Measurements from ENCODE around the gene RFTN1.
A peak's percentile ranks its signal among the peaks of the same experiment; 100 is the strongest.

The RFTN1 gene

GRCh38 chr3:16513141-16514020 lies at the start of gene RFTN1:
TSS of gene RFTN1 (minus strand) at chr3:16513699. CDS start at chr3:16493869, 19,830 bp downstream.
- Histone ChIP-seq H3K4me1 (ENCODE audit: control insufficient read depth, insufficient read depth, low read length) (no peaks in the 10 kb centered on the region), H3K9ac (ENCODE audit: low read length) (peak within 1 kb of the TSS; percentile 42), H3K27me3 (ENCODE audit: control insufficient read depth, insufficient read depth, low read length) (no peaks in the 10 kb centered on the region)

DNA sequence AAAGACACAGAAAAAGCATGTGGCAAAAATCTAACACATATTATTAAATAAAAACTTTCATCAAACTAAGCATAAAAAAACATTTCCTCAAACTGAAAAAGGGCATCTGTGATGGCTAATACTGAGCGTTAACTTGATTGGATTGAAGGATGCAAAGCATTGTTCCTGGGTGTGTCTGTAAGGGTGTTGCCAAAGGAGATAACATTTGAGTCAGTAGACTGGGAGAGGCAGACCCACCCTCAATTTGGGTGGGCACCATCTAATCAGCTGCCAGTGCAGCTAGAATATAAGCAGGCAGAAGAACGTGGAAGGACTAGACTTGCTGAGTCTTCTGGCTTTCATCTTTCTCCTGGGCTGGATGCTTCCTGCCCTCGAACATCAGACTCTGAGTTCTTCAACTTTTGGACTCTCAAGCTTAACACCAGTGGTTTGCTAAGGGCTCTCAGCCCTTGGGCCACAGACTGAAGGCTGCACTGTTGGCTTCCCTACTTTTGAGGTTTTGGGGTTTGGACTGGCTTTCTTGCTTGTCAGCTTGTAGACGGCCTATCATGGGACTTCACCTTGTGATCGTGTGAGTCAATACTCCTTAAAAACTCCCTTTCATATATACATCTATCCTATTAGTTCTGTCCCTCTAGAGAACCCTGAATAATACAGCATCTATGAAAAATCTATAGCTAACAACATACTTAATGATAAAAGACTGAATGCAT lies 46.3 kb upstream of the RFTN1 start:
- Histone ChIP-seq H3K27me3 (ENCODE audit: control insufficient read depth, insufficient read depth, low read length) (no peaks in the 10 kb centered on the region), H3K36me3 (ENCODE audit: control insufficient read depth, insufficient read depth, low read length) (no peaks in the 10 kb centered on the region), H3K4me1 (ENCODE audit: control insufficient read depth, insufficient read depth, low read length) (no peaks in the 10 kb centered on the region), H3K4me3 (ENCODE audit: low read length) (no peak overlapping the region), H3K27ac (ENCODE audit: low read depth, low read length) (no peak overlapping the region), H3K9ac (ENCODE audit: low read length) (no peak overlapping the region)

More at GRCh38 chr3:16513141-16514020, at the start of gene RFTN1:
- H3K4me3 ChIP-seq (ENCODE audit: low read length) = peak within 1 kb of the TSS; percentile 82
- no peaks in the 10 kb centered on the region for H3K36me3 ChIP-seq (ENCODE audit: control insufficient read depth, insufficient read depth, low read length)
- H3K27ac ChIP-seq (ENCODE audit: low read depth, low read length) = peak within 1 kb of the TSS; percentile 32

GRCh38 chr3:16554126-16554525 lies 40.6 kb upstream of the RFTN1 start:
- Histone ChIP-seq H3K27ac (ENCODE audit: low read depth, low read length) (no peak overlapping the region), H3K27me3 (ENCODE audit: control insufficient read depth, insufficient read depth, low read length) (peaks cover 2% of the 10 kb centered on the region), H3K9ac (ENCODE audit: low read length) (no peak overlapping the region), H3K4me1 (ENCODE audit: control insufficient read depth, insufficient read depth, low read length) (peaks cover 2% of the 10 kb centered on the region), H3K36me3 (ENCODE audit: control insufficient read depth, insufficient read depth, low read length) (no peaks in the 10 kb centered on the region), H3K4me3 (ENCODE audit: low read length) (no peak overlapping the region)

DNA sequence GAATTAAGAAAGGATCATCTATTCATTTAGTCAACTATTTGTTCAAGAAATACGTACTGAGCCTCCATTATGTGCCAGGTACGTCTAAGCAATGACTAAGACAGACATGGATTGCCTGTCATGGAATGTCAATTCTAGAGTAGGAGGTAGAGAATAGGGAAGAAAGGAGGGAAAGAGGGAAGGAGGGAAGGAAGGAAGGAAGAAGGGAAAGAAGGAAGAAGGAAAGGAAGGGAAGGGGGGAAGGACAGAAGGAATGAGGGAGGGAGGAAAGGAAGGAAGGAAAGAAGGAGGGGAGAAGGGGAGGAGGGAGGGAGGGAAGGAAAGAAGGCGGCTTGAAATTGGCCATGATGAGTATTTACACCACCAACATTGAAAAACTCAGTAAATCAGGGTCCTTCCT lies 39.3 kb upstream of the RFTN1 start:
- Histone ChIP-seq H3K36me3 (ENCODE audit: control insufficient read depth, insufficient read depth, low read length) (no peaks in the 10 kb centered on the region), H3K27ac (ENCODE audit: low read depth, low read length) (no peak overlapping the region), H3K4me3 (ENCODE audit: low read length) (no peak overlapping the region), H3K27me3 (ENCODE audit: control insufficient read depth, insufficient read depth, low read length) (peaks cover 2% of the 10 kb centered on the region), H3K9ac (ENCODE audit: low read length) (no peak overlapping the region), H3K4me1 (ENCODE audit: control insufficient read depth, insufficient read depth, low read length) (peaks cover 2% of the 10 kb centered on the region)

- no peak overlapping the region for H3K27ac ChIP-seq (ENCODE audit: low read depth, low read length)
- H3K4me3 ChIP-seq (ENCODE audit: low read length) = no peak overlapping the region
- H3K4me1 ChIP-seq (ENCODE audit: control insufficient read depth, insufficient read depth, low read length) = peaks cover 2% of the 10 kb centered on the region
- H3K9ac ChIP-seq (ENCODE audit: low read length) = no peak overlapping the region
- no peaks in the 10 kb centered on the region for H3K36me3 ChIP-seq (ENCODE audit: control insufficient read depth, insufficient read depth, low read length)
- H3K27me3 ChIP-seq (ENCODE audit: control insufficient read depth, insufficient read depth, low read length) = peaks cover 2% of the 10 kb centered on the region
Measured at GRCh38 chr3:16551342-16551976, 38.0 kb upstream of the RFTN1 start.

DNA sequence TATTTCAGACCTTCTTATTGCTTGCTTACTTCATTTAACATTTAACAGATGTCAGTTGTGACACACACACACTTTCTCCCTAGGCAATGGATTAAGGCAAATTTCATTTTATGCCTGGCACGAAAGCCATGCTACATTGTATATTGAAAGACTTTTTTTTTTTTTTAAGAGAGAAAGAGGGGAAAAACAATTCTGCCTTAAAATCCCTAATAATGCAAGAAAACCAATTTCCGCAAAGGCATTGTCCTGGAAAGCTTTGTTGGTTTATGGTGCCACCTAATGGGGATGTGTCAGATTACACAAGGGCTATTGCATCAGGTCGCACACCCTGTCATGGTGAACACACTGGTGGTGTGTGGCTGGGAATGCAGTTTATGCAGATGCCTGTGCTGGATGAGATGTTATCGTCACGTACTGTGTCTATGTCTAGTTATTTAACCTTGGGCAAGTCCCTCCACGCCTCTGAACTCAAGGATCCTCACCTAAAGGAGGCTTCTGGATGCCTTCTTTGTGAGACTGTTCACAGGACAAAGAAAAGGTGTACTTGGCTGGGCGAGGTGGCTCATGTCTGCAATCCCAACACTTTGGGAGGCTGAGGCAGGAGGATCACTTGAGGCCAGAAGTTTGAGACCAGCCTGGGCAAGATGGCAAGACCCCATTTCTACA lies 37.3 kb upstream of the RFTN1 start:
- H3K27me3 ChIP-seq (ENCODE audit: control insufficient read depth, insufficient read depth, low read length) = peaks cover 2% of the 10 kb centered on the region
- H3K4me1 ChIP-seq (ENCODE audit: control insufficient read depth, insufficient read depth, low read length) = peaks cover 2% of the 10 kb centered on the region
- H3K4me3 ChIP-seq (ENCODE audit: low read length) = no peak overlapping the region
- no peaks in the 10 kb centered on the region for H3K36me3 ChIP-seq (ENCODE audit: control insufficient read depth, insufficient read depth, low read length)
- no peak overlapping the region for H3K27ac ChIP-seq (ENCODE audit: low read depth, low read length)
- H3K9ac ChIP-seq (ENCODE audit: low read length) = no peak overlapping the region

- H3K9ac ChIP-seq (ENCODE audit: low read length) = no peak overlapping the region
- H3K36me3 ChIP-seq (ENCODE audit: control insufficient read depth, insufficient read depth, low read length) = no peaks in the 10 kb centered on the region
- no peak overlapping the region for H3K27ac ChIP-seq (ENCODE audit: low read depth, low read length)
- H3K4me3 ChIP-seq (ENCODE audit: low read length) = no peak overlapping the region
- peaks cover 2% of the 10 kb centered on the region for H3K4me1 ChIP-seq (ENCODE audit: control insufficient read depth, insufficient read depth, low read length)
- H3K27me3 ChIP-seq (ENCODE audit: control insufficient read depth, insufficient read depth, low read length) = peaks cover 2% of the 10 kb centered on the region
Measured at GRCh38 chr3:16550305-16550675, 36.8 kb upstream of the RFTN1 start.

DNA sequence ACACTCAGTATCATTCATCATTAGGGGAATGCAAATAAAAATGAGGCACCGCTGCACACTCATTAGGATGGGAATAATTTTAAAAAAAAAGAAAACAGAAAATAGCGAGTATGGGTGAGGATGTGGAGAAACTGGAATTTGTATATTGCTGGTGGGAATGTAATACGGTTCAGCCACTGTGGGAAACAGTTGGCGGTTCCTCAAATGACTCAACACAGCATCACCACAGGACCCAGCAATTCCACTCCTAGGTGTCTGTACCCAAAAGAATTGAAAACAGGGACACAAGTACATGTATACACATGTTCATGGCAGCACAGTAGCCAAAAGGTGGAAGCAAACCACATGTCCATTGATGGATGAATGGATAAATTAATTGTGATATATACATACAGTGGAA lies 35.2 kb upstream of the RFTN1 start:
- peaks cover 2% of the 10 kb centered on the region for H3K4me1 ChIP-seq (ENCODE audit: control insufficient read depth, insufficient read depth, low read length)
- no peaks in the 10 kb centered on the region for H3K36me3 ChIP-seq (ENCODE audit: control insufficient read depth, insufficient read depth, low read length)
- H3K9ac ChIP-seq (ENCODE audit: low read length) = no peak overlapping the region
- H3K27me3 ChIP-seq (ENCODE audit: control insufficient read depth, insufficient read depth, low read length) = peaks cover 2% of the 10 kb centered on the region
- H3K4me3 ChIP-seq (ENCODE audit: low read length) = no peak overlapping the region
- H3K27ac ChIP-seq (ENCODE audit: low read depth, low read length) = no peak overlapping the region

DNA sequence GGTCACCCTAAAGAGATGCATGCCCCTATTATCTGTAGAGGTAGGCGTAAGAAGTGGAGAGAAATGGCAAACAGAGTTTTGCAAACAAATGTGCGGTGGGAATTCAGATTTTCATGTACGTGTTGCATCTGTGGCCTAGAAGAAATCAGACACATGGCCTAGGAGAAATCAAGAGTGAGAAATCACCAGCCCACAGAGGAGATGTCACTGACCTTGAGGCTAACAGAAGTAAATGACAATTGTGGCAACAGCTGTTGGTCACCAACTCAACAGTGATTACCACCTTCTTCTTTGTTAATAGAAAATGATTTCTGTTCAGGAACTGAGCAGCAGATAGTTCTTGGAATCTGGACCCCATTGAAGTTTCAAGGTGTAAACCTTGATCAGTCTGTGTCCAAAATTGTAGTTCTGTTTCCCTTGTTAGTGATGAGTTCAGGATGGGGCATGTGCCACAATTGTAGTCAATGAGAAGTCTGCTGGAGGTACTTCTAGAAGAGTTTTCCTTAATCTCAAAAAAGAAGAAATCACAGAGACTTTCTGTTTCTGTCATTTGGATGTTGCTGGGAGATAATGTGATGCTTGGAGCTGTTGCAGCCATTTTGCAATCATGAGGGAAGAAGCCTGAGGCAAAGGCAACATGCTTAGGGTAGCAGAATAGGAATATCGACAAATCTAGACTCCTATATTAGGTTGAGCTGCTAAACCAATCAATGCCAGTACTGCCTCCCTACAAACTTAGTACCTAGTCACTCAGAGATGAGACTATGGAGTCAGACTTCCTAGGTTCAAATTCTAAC lies 34.3 kb upstream of the RFTN1 start:
- no peak overlapping the region for H3K9ac ChIP-seq (ENCODE audit: low read length)

DNA sequence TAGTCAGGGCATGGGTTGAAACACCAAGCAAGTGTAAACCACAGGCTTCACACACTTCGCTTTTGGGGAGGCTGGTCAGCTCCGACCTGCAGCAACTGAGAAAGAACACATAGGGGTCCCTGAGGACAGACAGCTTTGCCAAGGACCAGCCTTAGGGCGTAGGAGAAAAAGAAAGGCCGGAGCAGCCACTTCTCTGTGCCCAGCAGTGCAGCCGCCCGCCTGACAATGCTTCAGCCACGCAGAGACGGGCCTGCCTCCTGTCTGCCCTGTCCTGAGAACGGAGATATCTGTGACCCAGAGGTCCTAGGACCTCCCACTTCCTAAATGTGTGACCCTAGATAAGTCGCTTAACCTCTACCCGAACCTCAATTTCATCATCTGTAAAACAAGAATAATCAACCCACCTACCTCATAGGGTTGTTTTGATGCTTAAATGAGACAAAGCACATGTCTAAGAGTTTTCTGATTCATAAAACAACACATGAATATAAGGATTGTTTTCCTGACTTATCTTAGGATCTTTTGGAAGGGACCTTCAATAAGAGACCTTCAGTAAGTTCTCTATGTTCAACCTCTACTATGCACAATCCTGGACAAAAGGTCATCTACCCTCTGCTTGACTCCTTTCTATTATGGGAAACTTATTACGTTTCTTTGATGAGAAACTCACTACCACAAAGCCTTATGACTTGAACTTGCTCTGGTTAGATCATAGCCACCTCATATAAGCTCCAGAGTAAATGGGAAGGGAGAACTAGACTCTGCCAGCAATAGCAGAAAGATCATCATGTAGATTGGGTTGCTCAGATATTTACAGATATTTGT lies 32.9 kb upstream of the RFTN1 start:
- H3K27me3 ChIP-seq (ENCODE audit: control insufficient read depth, insufficient read depth, low read length) = no peaks in the 10 kb centered on the region
- H3K36me3 ChIP-seq (ENCODE audit: control insufficient read depth, insufficient read depth, low read length) = no peaks in the 10 kb centered on the region
- no peak overlapping the region for H3K9ac ChIP-seq (ENCODE audit: low read length)
- no peak overlapping the region for H3K27ac ChIP-seq (ENCODE audit: low read depth, low read length)
- H3K4me1 ChIP-seq (ENCODE audit: control insufficient read depth, insufficient read depth, low read length) = peaks cover 2% of the 10 kb centered on the region
- H3K4me3 ChIP-seq (ENCODE audit: low read length) = no peak overlapping the region

More for the DNA sequence above, 34.3 kb upstream of the RFTN1 start:
- H3K4me3 ChIP-seq (ENCODE audit: low read length) = no peak overlapping the region
- no peaks in the 10 kb centered on the region for H3K36me3 ChIP-seq (ENCODE audit: control insufficient read depth, insufficient read depth, low read length)
- H3K4me1 ChIP-seq (ENCODE audit: control insufficient read depth, insufficient read depth, low read length) = peaks cover 2% of the 10 kb centered on the region
- H3K27ac ChIP-seq (ENCODE audit: low read depth, low read length) = no peak overlapping the region
- peaks cover under 1% of the 10 kb centered on the region for H3K27me3 ChIP-seq (ENCODE audit: control insufficient read depth, insufficient read depth, low read length)

All from rectal smooth muscle tissue (tissue), 1 donor.